GM19025 (cell line): ENCODE measurements around the gene SURF2.
"Not testable (repeated sequence)": the region's sequence is repeated elsewhere in the genome, so short reads cannot be mapped to it uniquely, and the experiment has no call there.

ENCODE experiments used
- ATAC-seq: cut with Tn5 transposase; IDR thresholded peaks from one replicate; pipeline ENCODE4 v1.9.1; 2021; ENCODE audit warnings: mild to moderate bottlenecking, low read depth, moderate library complexity; ENCODE audit not compliant: unreplicated experiment

The SURF2 gene

DNA sequence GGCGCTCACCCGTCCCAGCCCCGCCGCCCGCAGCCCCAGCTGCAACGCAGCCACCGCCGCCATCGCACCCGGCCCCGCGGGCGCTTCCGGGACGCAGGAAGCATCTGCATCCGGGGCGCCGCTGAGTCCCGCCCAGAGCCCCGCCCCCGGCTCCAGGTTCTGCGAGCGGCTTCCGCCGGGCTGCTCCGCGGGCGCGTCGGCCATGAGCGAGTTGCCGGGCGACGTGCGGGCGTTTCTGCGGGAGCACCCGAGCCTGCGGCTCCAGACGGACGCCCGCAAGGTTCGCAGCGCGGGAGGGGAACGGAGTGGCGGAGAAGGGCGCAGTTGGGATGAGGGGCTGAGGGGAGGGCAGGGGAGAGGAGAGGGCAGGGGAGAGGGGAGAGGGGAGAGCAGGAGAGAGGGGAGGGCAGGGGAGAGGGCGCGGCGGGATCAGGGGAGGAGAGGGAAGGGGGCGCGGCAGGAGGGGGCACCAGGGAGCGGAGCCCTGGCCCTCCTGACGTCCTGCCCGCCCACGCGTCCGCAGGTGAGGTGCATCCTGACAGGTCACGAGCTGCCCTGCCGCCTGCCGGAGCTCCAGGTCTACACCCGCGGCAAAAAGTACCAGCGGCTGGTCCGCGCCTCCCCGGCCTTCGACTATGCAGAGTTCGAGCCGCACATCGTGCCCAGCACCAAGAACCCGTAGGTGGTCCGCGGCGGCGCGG lies at the start of gene SURF2, which contains the start of gene SURF1:
Gene SURF2 (plus strand): TSS at position 160 of the 701 bp plus-strand sequence. CDS start 43 bp downstream, at position 203.
Gene SURF1 (minus strand): TSS at position 97 of the 701 bp plus-strand sequence. CDS start 34 bp downstream, at position 63.
- ATAC-seq: peak; percentile 75

DNA sequence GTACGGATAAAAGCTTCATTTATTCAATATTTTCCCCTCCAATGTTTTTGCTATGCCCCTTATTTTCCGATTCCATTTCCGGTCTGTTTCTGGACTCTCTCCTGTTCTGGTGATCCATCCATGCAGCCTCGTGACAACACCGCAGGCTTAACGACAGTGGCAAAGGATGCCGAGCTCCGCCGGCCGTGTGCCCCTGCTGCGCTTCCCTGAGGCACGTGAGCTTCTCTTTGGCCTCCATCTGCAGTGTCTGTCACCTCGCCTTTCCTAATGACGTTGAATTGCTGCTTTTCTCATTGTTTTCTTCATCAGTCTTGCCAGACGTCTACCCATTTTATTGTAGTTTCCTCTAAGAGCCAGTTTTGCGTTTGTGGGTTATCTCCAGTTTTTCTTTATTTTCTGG lies 49.0 kb upstream of the SURF2 start:
- ATAC-seq: no peak

DNA sequence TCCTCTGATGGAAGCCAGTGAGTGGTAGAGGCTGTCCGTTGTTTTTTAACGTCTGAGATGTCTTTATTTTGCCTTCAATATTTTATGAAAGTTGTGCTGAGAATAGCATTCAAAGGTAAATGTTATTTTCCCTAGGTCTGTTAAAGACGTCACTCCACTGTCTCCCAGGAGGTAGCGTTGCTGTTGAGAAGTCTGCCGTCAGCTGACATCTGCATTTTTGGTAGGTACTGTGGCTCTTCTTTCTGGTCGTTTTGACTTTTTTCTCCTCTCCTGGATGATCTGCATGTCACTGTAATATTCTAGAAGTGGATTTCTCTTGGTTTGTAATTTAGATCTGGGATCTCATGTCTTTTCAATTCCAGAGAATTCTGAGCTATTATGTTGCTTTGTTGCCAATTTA lies 46.7 kb upstream of the SURF2 start:
- ATAC-seq: no peak

DNA sequence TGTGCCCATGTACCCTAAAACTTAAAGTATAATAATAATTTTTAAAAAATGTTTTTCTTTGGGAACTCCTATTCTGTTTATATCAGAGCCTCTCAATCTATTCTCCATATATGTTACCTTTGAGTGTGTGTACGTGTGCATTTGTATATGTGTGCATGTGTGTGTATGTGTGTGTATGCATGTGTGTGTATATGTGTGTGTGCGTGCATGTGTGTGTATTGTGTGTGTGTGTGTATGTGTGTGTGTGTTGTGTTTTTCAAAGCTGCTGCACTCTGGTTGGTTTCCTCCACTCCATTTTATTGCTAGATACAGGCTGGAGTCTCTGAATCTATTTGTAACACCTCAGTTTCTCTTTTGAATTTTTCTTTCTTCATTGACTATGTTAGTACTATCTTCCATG lies 40.4 kb upstream of the SURF2 start:
- ATAC-seq: no peak

DNA sequence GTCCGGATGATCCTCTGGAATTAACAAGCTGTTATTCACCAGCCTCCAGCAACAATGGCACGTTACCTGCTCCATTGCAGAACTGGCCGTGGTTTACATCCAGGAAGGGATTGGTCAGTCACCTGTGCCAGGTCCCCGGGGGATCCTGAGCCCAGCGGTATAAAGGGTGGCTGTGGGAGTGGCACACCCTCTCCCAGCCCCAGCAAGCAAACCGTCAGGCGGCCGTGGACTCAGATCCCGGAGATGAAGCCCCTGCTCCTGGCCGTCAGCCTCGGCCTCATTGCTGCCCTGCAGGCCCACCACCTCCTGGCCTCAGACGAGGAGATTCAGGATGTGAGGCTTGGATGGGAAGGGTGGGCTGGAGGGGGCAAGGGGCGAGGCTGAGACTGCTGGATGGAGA lies 38.8 kb upstream of the SURF2 start:
- not testable (repeated sequence) for ATAC-seq

DNA sequence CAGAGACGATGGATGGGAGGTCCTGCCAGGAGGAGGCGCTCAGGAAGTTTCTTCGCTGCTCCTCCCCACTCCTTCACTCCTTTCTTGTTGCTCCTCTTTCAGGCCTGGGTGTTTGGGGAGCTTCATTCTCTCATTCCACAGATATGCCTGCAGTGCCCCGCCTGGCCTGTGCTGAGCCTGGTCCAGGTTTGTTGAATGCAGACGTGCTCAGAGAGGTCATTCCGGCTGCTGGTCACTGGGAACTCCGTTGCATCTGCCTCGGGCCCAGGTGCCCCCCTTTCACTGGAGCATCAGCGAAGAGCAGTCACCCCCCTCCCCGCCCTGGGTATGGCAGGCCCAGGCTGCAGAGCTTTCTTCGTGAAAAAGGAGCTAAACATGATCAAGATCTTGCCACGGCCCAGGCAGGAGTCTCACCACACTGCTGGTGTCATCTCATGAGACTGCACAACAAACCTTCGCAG lies 35.9 kb upstream of the SURF2 start:
- ATAC-seq: no peak

DNA sequence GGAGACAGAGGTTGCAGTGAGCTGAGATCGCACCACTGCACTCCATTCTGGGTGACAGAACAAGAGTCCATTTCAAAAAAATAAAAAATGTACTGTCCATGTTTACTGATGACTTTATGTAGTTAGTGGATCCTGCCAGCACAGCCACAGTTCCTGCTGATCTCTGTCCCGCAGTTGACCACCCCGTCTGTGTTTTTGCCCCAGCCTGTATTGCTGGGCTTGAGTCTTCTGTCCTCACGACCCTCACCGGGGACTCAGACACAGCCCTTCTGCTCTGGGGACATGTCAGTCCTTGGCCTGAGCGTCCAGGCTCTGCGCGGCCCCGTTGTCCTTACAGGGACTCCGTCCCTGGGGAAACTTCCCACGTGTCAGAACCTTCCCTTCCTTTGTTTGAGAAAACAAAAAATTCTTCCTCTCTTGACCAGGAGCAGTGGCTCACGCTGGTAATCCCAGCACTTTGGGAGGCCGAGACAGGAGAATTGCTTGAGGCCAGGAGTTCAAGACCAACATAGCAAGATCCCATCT lies 34.9 kb upstream of the SURF2 start:
- ATAC-seq: no peak

DNA sequence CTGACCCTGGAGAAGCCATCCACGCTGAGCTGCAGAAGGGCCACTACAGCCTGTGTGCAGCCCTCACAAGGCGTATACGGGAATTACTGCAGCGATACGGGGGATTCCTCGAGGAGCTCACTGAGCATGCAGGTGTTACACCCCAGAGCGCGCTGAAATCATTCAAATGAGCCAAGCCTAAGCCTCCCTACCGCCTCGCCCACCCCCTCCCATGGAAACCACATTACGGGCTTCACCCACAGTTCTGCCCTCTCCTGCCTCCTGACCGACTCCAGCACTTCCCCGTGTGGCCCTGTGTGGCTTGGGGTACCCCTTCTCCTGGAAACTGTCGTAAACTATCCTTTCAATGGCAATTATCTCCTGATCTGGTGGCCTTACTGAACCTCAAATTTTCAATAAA lies 33.6 kb upstream of the SURF2 start:
- ATAC-seq: no peak

DNA sequence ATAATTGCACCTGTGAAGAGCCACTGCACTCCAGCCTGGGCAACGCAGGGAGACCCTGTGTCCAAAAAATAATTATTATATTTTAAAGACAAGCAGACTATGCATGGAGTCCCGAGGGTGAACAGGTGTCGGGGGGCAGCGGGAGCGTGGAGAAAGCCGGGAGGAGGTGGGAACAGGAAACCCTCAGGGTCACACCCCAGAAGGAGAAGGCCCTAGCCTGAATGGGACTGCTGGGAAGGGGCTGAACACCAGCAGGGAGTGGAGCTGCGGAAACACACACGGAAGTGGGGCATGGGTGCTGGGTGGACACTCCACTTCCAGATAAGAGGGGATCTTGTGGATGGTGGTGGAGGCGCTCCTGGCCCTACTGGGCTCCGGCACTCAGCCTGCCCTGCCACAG lies 33.1 kb upstream of the SURF2 start:
- no peak for ATAC-seq

DNA sequence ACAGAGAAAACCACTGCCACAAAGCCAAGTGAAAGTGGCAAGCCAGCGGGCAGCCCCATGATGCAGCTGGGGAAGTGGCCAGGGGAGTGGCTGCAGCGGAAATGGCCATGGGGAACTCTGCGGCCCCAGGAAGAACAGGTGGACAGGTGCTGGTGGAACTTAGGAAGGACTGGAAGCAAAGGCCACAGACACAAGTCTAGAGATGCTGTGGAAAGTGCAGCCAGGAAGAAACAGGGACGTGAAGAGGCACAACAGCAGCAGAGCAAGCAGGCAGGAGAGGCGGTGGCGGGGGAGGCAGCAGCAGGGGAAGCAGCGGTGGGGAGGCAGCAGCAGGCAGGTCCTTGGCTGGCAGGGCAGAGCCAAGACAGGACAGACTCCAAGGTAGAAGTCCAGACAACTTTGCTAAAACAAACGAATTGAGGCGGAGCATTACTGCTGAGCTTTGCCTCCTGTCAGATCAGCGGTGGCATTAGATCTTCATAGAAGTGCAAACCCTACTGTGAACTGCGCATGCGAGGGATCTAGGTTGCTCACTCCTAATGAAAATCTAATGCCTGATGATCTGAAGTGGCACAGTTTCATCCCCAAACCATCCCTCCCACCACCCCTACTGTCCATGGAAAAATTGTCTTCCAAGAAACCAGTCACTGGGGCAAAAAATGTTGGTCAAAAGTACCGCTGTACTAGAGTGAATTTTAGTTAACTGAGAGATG lies 32.2 kb upstream of the SURF2 start:
- ATAC-seq: no peak

DNA sequence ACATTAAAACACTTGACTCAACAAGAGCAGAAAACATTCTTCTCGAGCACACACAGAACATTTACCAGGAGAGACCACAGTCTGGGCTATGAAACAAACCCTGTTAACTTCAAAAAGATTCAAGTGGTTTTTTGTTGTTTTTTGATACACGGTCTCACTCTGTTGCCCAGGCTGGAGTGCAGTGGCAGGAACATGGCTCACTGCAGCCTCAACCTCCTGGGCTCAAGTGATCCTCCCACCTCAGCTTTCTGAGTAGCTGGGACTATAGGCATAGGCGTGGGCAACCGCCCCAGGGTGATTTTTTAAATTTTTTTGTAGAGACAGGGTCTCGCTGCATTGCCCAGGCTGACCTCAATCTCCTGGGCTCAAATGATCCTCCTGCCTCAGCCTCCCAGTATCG lies 29.3 kb upstream of the SURF2 start:
- not testable (repeated sequence) for ATAC-seq

DNA sequence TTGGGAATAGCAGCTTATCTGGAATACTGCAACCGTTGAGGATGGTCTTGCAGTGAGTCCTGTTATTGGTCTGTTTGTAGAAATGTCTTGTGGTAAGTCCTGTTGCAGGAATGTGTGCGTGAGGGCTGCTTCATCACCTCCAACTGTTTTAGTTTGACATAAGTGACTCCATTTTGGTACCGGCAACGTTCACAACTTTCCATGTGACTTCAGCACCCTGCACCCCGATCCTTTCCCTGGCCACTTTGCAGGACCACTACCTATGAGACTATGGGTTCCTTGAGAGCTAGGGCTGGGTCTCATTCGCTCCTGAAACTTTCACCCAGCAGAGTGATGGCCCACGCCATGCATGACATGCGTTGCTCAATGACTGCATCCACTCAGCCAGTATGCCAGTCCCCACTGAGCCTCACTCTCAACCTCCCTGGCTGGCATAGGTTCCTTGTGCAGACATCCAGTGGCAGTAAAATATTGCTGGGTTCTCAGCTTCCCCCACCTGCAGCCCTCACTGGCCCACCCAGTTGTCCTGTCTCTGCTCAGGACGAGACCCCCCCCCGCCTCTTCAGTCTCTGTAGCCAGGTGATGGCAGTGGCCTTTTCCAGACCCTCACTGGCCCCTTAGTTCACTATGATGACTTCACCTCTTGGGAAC lies 28.4 kb upstream of the SURF2 start:
- no peak for ATAC-seq

DNA sequence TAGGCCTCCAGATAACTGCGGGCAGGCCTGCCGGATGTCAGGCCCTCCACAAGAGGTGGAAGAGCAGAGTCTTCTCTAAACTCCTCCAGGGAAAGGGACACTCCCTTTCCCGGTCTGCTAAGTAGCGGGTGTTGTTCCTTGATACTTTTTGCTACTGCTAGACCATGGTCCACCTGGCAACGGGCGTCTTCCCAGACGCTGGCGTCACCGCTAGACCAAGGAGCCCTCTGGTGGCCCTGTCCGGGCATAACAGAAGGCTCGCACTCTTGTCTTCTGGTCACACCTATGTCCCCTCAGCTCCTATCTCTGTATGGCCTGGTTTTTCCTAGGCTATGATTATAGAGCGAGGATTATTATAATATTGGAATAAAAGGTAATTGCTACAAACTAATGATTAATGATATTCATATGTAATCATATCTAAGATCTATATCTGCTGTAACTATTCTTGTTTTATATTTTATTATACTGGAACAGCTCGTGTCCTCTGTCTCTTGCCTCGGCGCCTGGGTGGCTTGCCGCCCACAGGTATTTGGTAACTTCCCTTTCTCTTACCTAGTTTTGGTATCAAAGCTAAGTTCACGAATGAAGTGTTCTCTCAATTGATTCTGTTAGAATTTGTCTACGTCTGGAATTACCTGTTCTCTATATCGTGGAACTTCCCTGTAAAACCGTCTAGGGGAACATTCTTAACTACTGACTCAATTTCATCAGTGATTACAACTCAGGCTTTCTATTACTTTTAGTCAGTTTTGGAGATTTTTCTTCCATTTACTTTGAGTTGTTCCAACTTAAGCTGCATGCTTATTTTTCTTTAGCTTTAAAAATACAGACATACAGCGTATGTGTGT lies 26.8 kb upstream of the SURF2 start:
- not testable (repeated sequence) for ATAC-seq

DNA sequence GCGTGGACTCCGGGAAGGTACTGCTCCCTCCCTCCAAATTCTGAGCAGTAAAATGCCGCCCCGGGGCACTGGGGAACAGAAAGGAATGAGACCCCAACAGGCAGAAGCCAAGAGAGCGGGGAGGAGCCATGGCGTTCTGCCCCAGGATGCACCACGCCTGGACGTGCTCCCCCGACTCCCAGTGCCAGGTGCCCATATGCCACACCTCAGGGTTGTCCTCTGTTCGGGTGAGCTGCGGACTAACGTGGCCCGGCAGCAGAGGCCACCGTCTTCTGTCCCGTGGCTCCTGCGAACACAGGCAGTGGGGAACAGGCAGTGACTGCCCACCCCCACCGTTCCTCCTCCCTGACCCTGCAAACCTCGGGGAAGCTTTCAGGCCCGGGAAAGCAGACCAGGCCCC lies 25.1 kb upstream of the SURF2 start:
- ATAC-seq: no peak

DNA sequence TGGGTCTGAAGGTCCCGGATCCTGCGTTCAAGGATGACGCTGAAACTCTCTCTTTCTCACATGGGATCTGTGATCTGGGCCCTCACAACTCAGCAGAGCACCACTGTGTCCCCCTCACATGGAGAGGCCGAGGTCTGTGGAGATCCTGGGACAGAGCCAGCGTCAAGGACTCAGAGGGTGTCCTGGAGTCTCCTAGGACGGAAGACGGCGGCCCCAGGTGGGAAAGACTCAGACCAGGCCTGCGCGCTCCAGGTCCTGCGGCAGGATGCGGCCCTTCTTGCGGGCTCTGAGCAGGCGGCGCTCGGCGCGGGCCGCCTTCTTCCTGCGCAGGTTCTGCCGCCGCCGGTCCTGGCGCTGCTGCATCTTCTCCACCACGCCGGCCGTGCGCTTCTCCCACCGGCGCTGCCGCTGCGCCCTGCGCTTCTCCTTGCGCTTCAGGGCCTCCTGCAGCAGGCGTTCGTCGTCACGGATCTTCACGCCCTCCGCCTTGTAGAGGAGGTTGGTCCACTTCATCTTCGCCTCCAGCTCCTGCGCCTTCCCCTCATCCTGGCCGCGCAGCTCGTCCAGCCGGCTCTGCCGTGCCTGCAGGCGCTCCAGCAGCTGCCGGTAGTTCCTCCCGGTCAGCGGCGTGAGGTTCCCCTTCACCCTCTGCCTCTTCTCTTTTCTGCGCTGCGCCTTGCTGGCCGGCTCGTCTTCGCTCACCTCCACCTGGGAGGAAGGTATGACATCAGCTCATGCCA lies 24.5 kb upstream of the SURF2 start:
- ATAC-seq: no peak

DNA sequence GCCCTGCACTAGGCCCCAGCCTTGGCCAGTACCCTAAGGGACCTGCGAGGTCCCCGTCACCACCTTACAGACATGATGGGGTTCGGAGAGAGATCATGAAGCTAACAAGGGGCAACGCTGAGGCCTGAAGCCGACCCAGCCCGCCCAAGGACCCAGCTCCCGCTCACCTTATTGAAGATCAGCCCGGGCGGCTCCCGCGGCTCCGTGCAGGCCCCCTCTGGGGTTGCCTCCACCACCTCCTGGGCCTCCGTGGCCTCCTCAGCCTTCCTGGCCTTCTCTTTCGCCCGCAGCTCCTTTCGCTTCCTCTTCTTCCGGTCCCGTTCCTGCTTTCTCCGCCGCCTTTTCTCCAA lies 24.0 kb upstream of the SURF2 start:
- no peak for ATAC-seq

DNA sequence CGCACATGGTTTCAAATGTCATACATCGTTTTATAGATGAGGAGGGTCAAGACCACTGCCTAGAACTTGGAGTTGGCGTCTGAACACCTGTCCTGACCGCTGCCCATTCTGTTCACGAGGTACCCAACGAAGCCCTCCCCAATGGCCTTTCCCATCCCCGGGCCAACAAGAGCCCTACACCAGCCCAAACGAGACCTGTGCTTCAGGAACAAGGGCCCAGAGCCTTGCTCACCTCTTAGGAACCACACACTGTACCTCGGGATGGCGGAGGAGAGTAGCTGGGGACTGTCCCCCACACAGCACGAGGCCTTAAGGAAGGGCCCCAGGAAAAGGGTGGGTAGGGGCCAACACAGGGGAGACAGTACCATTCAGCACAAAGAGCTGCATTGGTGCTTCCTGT lies 23.3 kb upstream of the SURF2 start:
- no peak for ATAC-seq

DNA sequence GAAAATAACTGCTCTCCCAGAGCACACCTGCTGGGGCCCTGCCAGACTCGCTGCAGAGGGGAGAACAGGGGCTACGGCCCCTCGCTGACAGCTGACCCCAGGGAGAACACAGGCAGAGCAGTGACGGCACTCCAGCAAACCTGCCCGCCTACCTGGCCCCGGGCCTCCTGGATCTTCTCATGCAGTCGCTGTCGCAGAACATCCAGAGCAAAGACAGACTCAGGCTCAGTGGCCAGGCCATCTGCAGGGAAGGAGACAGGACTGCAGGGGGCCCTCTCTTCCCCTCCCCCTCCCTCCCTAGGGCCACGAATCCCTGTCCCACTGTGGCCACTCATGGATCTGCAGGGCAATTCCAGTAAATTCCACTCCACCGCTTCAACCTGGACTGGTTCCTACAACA lies 22.8 kb upstream of the SURF2 start:
- ATAC-seq: no peak

DNA sequence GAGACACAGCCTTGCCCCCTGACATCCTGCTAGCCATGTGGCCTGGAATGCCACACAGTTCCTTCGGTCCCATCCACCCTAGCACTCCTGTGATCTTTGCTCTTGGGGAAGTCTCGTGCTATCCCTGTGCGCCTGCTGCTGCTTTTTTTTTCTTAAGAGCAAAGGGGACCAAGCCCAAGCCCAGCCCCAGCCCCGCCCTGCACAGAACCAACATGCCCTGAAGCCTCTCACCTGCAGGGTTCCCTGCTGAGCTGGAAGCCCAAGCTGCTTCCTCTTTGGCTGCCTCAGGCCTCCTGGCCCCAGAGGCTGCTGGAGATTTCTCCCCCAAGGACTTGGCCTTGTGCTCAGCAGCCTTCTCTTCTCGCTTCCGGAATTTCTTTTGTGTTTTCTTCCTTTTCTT lies 22.2 kb upstream of the SURF2 start:
- ATAC-seq: no peak

DNA sequence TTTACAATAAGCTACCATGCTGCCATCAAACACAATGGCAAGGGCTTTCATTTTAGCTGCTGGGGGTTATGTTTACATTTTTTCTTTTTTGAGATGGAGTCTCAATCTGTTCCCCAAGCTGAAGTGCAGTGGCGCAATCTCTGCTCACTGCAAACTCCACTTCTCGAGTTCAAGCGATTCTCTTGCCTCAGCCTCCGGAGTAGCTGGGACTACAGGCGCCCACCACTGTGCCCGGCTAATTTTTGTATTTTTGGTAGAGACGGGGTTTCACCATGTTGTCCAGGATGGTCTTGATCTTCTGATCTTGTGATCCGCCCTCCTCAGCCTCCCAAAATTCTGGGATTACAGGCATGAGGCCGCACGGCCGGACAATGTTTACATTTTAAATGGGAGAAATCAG lies 21.5 kb upstream of the SURF2 start:
- not testable (repeated sequence) for ATAC-seq
